Testis (tissue), 2 donors: Measurements from ENCODE around the gene PIGL.

Experiments
- CTCF ChIP-seq, 3 experiments: fragments of 450-650 bp in 2 of 3; fragments of 200-600 bp in 1 of 3; sonication (generic) in 1 of 3; IDR thresholded peaks; one replicate each; pipeline ENCODE4 v1.5.1; 2016 to 2019; ENCODE audit warnings: antibody characterized with exemption in 3 of 3, mild to moderate bottlenecking in 2 of 3, moderate library complexity in 1 of 3
- POLR2A ChIP-seq: fragments of 450-650 bp; IDR thresholded peaks from one replicate; pipeline ENCODE4 v1.6.1; 2017; ENCODE audit warnings: antibody characterized with exemption, mild to moderate bottlenecking, moderate library complexity

- no peak for TF ChIP-seq CTCF (IDR thresholded peaks at IDR 0.05)
- no peak for TF ChIP-seq POLR2A
These were observed 41.9 kb downstream of the PIGL start for GRCh38 chr17:16258901-16259300.
